GM21576 (cell line): ENCODE data around the gene HCFC1.

Experiments used
- ATAC-seq: cut with Tn5 transposase; IDR thresholded peaks from one replicate; pipeline ENCODE4 v1.9.1; 2021; ENCODE audit warnings: mild to moderate bottlenecking, moderate library complexity; ENCODE audit not compliant: unreplicated experiment

HCFC1 gene

DNA sequence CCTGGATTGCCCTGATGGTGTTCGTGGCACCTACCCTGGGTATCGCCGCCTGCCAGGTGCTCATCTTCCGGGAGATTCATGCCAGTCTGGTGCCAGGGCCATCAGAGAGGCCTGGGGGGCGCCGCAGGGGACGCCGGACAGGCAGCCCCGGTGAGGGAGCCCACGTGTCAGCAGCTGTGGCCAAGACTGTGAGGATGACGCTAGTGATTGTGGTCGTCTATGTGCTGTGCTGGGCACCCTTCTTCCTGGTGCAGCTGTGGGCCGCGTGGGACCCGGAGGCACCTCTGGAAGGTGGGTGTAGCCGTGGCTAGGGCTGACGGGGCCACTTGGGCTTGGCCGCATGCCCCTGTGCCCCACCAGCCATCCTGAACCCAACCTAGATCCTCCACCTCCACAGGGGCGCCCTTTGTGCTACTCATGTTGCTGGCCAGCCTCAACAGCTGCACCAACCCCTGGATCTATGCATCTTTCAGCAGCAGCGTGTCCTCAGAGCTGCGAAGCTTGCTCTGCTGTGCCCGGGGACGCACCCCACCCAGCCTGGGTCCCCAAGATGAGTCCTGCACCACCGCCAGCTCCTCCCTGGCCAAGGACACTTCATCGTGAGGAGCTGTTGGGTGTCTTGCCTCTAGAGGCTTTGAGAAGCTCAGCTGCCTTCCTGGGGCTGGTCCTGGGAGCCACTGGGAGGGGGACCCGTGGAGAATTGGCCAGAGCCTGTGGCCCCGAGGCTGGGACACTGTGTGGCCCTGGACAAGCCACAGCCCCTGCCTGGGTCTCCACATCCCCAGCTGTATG lies 65.3 kb downstream of the HCFC1 start:
- ATAC-seq = no peak

DNA sequence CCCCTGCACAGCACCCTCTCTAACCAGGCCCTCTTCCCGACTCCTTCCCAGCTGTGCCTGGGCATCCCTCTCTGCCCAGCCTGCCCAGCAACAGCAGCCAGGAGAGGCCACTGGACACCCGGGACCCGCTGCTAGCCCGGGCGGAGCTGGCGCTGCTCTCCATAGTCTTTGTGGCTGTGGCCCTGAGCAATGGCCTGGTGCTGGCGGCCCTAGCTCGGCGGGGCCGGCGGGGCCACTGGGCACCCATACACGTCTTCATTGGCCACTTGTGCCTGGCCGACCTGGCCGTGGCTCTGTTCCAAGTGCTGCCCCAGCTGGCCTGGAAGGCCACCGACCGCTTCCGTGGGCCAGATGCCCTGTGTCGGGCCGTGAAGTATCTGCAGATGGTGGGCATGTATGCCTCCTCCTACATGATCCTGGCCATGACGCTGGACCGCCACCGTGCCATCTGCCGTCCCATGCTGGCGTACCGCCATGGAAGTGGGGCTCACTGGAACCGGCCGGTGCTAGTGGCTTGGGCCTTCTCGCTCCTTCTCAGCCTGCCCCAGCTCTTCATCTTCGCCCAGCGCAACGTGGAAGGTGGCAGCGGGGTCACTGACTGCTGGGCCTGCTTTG lies 66.0 kb downstream of the HCFC1 start:
- ATAC-seq = no peak

DNA sequence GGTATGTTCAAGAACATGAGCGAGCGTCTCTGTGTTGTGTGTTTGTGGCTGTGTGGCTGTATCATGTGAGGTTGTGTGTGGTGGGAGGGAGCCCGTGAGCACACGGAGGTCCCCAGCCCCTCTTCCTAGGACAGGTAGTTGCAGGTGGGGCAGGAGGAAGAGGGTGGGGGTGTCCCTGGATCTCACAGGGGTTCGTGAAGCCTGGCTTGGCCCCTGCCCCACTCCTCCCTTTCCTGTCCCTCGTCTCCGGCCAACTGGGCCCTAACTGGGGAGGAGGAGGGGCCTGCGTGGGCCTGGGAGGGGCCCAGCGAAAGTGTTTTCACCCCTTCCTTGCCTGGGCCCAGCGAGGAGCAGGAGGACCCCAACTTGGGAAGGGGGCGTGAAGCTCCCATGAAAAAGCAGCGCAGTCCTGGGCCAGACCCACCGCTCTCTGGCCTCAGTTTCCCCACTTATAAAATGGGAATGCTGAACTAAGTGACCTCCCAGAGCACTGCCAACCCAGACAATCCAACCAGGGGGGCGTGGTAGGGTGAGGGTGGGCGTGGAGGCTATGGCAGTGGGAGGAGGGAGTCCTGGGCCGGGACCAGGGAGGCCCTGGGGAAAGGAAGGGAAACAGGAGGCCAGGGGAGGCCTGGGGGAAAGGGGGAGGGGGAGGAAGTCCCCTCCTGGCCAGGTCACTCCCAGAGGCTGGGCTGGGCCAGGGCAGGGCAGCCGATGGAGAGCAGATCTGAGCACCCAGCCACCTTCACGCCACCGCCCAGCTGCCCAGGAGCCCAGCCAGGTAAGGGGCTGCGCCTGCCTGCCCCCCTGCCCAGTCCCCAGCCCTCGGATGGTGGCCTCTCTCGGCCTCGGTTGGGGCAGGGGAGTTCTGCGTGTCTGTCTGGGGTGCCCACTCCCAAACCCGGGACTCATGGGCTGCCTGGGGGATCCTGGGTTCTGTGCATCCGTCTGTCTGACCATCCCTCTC lies 67.3 kb downstream of the HCFC1 start, which contains the start of gene AVPR2:
Gene AVPR2, plus strand, starts transcription at position 683 of the 967 bp plus-strand sequence. CDS start 473 bp downstream, outside the sequence.
- no peak for ATAC-seq

DNA sequence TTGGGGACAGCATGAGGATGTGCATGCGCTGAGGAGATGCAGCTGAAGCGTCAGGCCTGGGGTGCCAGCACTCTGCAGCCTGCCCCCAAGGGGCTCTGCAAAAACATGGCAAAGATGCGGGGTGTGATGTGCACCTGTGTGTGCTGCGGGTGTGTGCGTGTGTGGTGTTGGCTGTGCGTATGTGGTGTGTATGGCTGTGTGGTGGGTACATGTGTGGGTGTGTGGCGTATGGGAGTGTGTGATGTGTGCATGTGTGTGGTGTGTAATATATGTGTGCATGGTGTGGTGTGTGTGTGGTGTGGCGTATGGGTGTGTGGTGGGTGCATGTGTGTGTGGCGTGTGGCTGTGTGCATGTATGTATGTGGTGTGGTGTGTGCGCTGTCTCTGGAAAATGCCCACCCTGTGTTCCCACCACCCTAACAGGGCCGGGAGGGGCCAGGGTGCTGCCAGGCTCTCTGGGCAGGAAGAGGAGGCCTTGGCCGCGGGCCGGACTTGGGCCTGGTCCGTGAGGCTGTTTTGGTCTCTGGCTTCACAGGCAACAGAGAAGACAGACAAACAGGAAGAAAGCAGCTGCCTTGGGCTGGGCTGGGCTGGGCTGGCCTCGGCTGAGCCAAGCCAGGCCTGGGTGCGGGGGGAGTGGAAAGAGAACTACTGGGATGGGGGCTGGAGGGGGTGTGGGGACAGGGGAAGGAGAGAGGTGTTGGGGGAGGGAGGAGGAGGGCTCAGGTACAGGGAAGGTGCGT lies 68.2 kb downstream of the HCFC1 start:
- no peak for ATAC-seq

DNA sequence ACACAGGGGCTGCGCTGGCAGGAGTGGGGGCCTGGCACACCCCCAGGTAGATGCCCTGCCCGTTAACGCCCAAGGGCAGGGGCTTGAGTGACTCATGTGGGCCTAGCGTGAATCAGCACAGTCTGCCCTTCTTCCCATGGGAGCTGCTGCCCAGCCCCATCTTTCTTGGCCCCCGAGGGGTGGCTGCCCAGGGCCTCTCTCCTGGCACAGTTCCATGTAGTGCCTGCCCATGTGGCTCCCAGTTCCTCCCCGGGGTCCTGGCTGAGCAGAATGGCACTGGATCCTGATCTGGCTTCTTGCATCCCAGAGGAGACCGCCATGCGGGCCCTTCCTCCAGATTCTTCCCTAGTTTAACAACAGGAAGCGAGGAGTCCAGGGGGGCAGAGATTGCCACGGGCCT lies 69.2 kb downstream of the HCFC1 start:
- no peak for ATAC-seq

DNA sequence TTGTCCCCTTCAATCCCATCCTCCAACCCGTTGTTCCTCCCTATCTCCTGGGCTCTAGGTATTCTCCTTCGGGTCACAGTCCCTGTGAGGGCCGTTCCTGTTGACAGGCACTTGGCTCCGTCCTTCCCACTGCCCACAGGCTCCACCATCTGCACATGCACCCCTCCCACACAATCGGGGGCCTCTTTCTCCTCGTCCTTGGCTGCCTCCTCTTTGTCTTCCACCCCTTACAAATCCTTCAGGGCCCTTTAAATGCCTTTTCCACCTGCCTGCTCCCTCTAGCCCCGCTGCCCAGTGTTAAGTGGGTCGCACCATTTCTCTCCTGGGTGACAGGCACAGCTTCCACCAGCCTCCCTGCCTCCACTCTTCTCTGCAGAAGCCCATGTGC lies 69.9 kb downstream of the HCFC1 start:
- no peak for ATAC-seq

DNA sequence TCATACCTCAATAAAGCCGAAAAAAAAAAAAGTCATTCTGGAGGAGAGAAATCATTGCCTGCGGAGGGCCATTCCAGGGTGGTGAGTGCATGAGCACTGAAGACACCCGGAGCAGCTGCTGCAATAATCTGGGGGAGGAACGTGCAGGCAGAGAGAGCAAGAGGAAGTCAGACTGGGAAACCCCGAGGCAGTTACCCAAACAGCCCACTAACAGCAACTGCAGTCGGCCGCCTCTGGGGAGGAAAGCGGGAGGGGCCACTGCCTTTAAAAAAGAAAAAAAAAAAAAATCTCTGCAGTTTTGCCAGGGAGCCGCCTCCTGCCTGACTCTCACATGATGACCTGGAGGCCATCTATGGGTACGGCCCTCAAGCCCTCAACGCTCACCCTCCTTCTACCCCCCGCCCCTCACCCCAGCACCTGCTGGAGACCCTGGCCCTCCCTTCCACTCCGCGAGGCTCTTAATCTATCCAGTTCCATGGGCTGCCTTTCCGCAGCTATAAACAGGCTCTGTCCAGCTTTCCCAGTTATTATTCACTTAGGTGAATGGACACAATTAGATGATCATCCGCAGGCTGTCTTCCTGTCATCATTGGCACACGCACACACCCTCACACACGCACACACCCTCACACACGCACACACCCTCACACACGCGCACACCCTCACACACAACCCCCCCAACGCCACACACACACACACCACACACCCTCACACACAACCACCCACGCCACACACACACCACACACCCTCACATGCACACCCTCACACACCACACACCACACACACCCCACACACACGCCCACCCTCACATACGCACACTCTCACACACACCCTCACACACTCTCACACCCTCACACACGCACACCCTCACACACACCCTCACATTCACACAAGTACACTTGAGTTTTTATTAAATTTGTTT lies 70.5 kb downstream of the HCFC1 start:
- peak; percentile 92 for ATAC-seq

DNA sequence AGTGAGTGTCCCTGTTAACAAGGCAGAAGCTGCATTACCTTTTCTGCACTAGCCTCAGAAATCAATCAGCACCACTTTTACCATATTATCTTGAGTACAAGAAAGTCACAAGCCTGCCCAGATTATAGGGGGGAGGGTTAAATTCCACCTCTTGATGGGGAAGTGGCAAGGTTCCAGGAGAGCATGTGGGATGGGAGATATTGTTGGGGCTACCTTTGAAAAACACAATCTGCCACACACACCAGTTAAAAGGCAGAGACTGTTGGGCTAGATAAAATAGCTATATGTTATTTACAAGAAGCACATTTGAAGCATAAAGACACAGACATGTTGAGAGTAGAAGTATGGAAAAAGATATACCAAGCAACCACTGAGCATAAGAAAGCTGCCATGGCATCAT lies 73.7 kb downstream of the HCFC1 start:
- no peak for ATAC-seq
